Activated CD4-positive, alpha-beta T cell treated with anti-CD3 and anti-CD28 coated beads for 4 hours (primary cell): Measurements from ENCODE around the gene GPC3.
A peak's percentile ranks its signal among the peaks of the same experiment; 100 is the strongest.
"Not testable (repeated sequence)": the region's sequence is repeated elsewhere in the genome, so short reads cannot be mapped to it uniquely, and the experiment has no call there.

Experiments
- DNase-seq, 2 donors: peaks; one replicate each; pipeline ENCODE4 v3.0.0-alpha.2; 2020

GPC3 gene

DNA sequence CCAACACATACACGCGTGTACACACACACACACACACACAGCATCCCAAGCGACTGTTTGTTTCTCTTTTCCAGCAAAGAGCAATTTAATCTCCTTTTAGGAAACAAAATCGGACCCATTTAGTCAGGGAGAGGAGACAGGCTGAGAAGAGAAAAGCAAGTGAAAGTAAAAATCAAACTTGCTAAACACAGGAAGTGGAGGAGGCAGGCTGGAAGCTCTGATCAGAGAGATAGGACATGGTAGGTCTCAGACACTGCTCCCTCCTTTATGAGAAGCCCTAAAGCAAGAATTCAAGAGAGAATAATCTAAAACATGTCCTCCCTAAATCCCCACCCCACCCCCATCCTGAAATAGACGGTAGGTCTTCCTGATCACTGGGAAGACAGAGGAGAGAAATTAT is 62.3 kb downstream of the GPC3 start:
- peak; percentile 5 to 6 for DNase-seq

DNA sequence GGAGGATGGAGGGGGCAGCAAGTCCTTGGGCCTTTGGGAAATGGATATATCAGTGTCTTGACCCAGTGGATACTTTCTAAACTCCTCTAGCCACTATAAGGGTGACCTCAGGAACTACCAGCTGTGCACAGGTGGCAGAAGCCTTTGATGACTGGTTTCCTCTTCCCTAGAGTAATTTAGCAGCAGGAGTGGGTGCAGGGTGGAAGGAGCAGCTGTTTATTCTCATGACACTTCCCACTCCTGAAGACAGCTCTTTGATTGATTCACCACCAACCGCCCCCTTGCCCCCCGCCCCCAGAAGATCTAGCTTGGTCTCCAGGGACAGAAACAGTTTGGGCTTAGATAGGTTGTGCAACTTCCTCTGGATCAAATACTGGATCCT is 63.0 kb downstream of the GPC3 start:
- no peak for DNase-seq

DNA sequence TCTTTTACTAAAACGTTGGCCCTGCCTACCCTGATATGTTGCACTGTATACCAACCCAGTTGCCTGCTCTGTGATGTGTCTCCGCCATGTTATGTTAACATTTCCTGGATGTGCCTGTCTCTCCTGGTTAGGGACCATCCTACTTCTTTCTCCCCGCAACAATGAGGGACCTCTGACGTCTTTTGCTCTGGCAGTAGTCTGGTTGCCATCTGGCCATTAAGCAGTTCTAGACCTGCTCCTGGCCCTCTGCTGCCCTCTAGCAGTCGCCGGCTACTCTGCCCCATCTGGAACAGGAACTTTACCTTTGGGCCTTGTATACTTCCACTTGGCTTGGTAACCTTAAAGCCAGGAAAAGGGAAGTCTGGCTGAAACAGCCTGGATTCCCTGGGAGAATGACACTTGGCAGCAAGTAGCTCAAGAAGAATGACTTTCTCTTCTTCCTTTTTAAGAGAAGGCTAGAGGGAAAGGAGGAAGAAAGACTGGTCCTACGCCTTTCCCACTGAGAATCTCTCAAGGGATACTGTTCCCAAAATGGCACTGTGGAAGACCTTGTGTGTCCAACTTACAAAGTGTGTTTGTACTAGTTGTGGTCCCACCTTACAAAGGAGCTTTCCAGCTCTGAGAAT is 63.5 kb downstream of the GPC3 start:
- DNase-seq: peak in 1 of 2 donors; percentile 28

DNA sequence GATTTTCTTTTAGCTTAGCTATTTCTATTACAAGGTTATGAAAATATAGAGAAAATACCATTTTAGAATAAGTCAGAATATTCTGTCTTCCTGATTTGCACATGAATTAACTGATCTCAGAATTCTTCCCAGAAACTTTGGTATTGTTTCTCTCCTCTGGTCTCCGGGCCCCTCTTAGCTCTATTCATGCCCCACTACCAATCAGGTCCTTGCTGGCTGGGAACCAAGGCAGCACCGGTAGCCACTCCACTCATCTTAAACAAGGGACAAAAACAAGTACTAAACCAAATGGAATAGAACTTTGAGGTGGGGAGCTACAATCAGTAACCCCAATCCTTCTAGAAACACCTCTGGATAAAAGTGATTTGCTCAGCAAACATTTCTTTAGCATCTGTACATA is 64.3 kb downstream of the GPC3 start:
- no peak for DNase-seq

DNA sequence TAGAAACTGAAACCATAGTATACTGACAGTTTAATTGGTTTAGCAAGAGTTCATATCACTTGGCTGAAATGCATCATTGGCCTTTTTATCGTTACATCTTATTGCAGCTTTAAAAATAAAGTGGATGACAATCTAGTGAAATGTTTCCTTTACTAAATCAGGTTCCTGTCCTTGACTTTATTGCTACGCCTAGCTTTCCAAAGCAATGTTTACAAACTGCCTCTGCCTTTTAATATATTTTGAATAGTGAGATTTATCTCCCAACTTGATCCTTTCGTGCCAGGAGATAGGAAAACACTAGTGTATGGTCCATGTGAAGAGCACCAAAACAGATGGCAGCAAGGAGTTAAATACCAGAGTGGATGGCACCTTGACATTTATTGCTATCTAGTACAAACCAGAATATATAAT is 67.0 kb downstream of the GPC3 start:
- DNase-seq: no peak

DNA sequence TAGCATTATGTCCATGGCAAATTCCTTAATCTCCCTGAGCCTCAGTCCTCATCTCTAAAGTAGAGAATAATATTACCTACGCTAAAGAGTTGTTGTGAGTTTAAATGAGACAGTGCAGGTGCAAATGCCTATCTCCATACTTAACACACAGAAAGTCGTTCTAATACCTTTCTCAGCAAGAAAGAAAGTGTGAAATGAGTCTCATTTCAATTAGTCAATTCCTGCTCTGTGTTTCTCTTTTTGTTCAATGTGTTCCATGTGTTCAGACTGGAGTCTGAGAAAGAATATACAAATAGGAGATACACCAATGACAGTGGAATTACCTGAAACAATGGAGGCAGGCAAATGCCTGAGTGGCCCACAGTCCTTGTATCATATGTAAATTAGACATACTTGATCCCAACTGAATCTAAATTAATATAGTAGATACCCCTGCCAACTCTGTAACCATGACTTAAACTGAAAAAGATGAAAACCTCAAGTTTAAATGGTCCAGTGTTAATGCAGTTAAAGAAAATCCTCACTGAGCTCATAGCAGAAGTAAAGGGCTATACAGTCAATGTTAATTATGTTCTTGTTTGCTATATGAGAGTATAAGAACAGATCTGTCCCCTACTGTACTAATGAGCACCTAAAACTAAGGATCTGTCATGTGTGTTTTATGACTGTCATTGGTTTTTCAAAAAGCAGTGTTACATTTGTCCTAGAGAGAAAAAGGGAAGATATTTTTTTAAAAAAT is 68.2 kb downstream of the GPC3 start:
- DNase-seq: no peak

DNA sequence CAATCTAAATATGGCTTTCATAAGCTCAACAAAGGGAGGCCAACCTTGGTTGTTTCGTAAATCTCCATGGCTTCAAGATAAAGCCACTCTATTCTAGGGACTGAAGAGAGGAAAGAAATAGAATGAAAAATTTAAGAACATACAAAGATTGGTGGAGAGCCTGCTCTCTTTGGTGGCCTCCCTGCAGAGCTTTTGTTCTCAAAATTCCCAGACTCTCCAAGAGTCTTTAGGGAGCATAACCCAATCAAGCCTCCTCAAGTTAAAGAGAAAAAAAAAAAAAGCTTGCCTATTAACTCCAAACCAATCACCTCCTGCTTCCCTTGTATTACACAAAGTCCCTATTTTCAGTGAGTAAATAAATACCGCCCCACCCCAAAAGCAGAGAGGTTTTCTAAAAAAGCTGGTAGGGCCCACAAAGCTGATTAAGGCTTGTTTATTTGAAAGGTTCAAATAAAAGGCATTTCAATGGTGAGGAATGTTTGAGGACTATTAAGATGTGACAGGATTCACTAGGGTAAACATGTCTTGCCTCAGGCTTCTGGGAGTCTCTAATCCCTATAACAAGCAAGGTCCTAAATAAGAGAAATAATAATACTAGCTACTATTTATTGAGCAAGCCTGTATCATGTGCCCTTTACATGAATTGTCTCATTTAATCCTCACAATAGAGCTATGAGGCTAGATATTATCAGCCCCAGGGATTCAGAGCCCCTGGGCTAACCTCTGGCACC is 71.6 kb downstream of the GPC3 start:
- no peak for DNase-seq

DNA sequence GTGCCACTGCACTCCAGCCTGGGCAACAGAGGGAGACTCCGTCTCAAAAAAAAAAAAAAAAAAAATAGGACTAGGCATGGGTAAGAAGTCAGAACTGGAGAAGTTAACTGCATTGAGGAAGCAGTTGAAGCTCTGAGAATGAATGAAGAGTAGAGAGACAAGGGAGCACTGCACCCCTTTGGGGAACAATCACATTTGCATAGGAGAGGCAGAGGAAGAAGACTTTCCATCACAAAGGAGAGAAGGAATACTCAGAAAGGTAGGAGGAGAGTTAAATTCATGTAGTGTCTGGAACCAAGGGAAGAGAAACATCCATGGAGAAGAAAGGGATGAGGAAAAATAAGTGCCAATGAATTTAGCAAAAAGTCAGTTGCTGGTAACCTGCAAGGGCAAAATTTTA is 72.4 kb downstream of the GPC3 start:
- no peak for DNase-seq

DNA sequence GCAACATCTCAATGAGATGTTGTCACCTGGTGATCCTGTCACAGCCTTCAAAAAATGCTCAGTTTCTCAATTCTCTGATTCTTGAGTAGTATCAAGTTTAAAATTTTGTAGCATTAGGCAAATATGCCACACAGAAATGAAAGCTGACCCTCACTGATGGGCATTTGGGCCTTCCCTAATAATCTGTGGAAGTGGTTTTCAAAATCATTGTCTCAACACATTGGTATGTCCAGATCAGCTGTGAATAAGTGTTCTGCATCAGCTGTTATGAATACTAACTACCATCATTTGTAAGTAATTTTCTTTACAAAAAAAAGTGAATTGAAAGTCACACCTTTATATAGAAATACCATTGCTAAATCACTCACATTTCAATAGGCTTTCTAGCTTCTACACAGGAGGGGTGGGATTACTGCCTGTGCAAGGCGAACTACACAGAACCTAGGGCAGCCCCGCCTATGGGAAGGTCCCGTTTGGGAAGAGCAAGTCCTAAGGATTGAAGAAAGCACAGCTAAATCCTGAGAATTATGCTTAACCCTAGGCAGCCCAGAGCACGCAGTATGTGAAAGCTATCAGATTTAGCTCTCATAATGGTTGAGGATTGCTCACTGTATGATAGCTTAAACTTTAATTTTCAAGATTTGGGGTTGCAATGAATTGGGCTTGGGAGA is 73.4 kb downstream of the GPC3 start:
- no peak for DNase-seq

DNA sequence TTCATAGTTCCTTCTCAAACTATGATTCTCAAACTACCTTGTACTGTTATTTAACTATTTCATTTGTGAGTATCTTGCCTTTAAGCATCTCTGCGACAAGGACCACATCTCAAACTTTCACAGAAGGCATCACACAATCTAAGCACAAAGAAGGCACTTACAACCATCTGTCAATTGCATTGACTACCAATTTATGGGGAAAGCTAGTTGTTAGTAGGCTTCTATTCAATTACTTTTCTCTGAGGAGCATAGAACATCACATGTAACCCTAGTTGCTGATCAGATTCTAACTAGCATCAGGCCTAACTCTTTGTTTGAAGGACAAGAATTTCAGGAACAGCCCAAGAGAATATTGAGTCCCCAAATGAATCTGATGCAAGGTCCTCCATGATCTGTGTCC is 74.9 kb downstream of the GPC3 start:
- DNase-seq: no peak

DNA sequence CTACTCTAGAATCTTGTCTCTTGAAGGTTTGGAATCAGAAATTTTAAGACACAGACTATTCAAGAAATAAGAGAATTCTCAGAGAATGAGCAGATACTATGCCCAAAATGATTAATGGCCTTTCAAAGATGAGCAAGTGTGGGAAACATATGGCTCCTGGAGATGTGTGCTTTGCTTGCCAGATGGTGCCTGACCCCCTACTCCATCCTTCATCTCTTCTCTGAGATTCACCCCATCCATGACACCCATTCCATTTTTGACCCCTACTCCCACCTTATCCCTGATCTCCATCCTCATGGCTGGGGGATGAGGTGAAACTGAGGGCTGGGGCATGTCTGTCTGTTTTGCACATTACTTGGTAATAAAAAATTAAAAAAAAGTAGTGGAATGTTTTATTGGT is 75.5 kb downstream of the GPC3 start:
- no peak for DNase-seq

DNA sequence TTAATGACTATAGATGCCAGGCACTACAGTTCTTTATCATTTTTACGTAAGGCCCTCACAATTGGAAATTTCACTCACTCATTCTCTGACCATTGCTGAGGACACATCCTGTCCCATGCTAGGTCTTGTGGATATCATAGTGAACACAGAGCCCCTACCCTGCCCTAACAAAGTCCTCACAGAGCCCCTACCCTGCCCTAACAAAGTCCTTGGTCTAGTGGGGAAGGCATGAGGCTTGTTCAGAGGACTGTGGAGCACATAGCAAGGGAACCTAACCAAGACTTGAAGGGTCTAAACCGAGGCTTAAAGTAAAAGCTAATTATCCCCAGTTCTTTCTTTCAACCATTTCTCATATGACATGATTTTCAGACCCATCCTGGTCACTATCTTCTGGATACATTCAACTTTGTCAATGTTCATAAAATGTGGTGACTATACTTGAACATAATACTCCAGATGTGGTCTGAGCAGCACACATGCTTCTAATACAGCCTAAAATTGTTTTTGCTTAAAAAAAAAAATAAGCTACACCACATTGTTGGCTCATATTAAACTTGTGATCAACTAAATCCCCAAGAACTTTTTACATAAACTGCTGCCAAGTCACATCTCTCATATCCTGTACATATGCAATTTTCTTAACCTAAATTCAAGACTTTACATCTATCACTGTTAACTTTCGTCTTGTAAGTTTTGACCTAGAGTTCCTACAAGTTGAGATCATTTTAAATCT is 77.0 kb downstream of the GPC3 start:
- no peak for DNase-seq

DNA sequence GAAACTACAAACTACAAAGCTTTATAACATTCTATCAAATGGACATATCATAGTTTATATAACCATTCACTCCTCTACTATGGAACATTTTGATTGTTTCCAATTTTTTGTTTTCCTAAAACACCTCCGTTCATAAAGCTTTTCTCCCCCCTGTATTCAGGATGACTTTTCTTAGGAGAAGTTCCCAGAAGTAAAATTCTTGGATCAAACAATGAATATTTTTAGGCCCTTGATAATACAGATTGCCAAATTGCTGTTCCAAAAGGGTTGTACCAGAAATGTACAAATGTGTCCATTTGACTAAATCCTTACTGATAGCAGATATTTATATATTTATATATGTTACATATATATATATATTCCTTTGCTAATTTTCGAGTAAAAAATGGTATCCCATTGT is 77.8 kb downstream of the GPC3 start:
- DNase-seq: no peak

DNA sequence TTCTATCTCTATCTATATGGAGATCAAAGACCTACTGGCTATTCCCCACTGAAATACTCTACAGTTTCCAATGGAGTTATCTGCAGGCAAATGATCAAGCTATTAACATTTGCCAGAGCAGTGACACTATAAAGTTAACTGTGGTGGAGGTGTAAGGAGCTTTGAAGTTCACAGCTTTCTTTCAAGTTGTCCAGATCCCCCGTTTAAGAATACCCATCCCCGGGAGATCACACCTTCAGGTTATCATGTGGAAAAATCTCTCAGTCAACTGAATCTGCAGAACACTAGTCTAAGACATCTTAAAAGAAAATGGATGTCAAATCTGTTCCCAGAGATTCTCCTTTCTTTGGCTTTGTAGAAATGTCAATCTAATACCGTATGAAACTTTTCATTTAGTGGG is 80.1 kb downstream of the GPC3 start:
- no peak for DNase-seq

DNA sequence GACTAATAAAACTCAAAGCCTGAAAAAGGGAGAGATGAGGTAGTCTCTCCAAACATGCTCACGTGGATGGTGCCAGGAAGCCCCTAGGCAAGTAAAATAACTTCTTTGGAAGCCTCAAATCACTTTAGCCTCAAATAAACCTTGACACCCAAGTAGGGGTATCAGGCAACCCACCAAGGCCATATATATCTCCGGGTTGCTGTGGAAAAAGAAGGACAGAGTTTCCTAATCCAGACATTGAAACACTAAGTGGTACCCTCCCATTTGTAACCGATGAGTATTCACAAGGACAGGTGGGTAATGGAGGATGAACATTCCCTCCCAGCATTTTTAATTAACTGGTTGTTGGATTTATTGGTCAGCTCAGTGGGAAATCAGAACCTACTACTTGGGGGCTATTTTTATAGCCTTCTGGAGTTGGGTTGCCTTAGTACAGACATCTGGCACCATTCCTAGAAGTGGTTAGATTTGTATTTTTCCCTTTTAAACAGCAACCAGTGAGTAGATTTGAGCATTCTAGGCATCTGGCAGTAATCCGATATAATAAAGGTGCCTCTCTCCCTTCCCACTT is 87.7 kb downstream of the GPC3 start:
- no peak for DNase-seq

DNA sequence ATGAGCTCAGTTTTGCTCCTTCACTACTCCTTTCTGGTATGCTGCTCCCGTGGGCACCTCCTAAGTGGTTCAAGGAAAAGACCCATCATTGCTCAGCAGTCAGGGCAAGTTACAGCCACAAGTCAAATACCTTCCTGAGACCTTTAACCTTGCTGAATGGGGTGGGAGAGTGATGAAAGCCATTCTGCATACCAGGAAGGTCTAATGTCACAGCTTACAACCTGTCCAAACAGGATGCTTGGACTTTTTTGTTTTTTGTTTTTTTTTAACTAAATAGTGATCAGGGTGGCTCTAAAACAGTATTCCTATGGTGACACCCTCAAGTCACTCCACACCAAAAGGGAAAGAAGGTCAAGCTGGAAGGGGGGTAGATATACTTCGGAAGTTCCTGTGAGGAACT is 93.1 kb downstream of the GPC3 start:
- DNase-seq: no peak

DNA sequence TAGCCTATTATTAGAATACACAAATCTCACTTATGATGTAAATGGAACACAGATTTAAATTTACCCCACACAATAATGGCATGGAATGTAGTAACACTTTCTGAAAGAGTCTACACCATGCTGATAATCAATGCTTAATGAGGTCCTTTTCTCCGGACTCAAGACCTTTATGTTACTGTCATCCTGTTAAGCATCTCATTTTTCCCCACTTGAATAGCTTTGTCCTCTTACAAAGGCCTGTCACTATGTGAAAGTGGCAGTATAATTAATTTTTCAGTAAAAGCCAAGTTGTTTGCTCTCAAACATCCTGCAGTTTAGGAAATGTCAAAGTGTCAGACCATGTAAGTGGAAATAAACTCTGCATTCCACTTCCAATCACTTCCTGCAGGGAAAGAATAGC is 96.4 kb downstream of the GPC3 start:
- DNase-seq: no peak

DNA sequence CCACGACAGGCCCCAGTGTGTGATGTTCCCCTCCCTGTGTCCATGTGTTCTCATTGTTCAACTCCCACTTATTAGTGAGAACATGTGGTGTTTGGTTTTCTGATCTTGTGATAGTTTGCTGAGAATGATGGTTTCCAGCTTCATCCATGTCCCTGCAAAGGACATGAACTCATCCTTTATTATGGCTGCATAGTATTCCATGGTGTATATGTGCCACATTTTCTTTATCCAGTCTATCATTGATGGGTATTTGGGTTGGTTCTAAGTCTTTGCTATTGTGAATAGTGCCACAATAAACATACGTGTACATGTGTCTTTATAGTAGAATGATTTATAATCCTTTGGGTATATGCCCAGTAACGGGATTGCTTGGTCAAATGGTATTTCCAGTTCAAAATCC is 97.3 kb downstream of the GPC3 start:
- DNase-seq: not testable (repeated sequence)

DNA sequence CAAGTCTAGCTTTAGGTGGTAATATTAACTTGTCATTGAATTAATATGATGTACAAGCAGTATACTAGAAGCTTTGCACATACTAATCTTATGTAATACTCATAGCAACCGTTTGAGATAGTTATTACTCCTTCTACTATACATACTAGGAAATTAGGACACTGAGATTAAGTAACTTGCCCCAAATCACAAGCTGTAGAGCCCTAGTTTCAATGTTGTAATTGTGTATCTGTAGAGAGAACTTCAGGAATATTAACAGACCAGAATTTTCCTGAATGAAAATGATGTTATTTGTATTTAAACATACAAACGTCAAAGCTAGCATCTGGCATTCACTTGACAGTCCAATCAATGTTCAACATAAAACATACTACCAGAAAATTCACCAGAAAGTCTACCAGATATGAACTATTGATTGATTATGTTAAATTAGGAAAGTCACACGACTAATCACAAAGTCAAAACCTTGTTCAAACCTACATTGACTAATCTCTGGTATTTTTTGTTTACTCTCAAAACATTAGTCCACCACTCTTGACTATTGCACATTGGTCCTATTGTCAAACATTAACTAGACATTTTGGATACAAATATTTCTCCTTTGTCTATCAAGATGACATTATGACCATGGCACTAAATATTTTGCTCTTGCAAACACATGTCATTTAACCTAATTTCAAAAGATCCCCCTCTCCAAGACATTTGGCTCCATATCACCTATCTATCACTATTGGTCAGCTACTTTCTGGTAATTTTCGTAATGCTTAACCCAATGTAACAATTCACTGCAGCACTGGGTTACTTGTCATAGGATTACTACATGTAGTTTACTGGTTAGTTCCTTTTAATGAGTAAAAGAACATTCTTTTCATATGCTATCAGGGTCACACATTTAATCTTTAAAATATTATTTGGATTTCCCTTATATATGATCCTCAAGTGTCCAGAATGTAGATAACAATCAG is 100.7 kb downstream of the GPC3 start:
- DNase-seq: no peak

DNA sequence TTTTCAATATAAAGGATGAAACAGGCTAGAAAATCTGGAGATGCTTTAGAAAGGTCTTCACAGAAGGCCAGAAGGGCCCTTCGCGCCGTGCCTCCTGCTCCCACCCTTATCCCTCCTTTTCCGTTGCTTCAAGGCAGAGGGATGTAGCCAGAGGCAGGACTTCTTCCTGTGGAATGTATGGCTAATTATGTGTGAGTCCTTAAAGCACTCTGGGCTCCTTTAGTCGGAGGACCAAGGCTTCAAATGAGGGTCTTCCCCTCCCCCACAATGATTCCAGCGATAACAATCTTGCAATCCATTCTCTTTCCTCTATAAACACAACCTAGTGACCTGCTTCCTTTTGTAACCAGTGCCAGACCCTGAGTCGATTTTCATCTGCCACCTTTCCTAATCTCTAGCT is 103.5 kb downstream of the GPC3 start:
- DNase-seq: no peak

DNA sequence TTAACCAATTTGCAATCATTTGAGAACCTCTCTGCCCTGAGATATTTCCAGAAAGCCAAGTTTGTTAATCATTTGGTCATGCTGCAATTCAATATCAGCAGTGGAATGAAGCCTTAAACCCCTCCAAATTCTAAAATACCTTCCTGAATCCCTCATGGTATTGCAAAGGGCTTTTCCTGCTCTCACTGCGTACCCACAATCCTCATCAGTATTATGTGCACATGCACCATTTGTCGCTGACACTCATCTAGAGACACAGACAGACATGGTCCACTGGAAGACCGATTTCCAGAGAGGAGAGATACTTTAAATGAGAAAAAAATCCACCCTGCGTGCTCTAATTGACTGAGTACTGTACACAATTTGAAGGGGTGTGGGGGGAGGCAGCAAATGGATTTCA is 104.4 kb downstream of the GPC3 start:
- no peak for DNase-seq
